Superior temporal gyrus (tissue), 1 donor: Measurements from ENCODE around the gene CHL1.
"Not testable (repeated sequence)": the region's sequence is repeated elsewhere in the genome, so short reads cannot be mapped to it uniquely, and the experiment has no call there.

ENCODE experiments used
- DNase-seq: peaks from one replicate; pipeline ENCODE4 v3.0.0-alpha.2; 2016; ENCODE audit errors: extremely low spot score

CHL1 gene

DNA sequence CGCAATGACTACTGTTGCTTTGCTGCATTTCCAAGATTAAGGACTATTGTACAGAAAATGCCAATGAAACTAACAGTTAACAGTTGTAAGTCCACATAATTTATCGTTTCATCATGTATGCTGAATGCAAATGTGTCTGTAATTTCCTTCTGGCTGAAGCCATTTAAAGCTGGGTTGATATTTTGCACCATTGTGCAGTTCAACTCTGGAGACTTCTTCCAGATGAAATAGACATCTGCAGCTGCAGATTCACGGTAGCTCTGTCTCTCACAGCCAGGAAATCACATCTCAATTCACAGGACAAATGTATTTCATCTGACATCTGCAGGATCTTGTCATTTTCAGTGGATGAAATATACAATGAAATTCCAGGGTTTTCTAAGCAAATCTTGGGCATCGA lies 145.4 kb downstream of the CHL1 start:
- DNase-seq, result no peak

DNA sequence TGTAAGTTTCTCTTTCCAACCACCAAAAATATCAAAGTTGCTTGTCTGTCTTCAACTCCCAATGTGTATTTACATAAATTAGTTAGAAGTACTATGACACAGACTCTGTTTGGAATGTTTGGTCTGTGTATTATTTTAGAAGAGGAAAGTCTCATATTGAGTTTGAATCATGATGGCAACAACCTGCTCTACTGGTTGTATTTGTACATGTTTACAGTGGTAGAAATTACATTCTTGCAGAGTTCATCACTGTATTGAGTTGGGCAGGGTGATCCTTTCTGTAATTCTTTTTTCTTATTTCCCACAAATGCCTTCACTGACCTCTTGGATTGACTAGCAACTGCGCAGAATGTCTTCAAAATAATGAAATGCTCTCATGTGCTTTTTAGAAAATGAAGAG lies 149.6 kb downstream of the CHL1 start:
- DNase-seq, result no peak

DNA sequence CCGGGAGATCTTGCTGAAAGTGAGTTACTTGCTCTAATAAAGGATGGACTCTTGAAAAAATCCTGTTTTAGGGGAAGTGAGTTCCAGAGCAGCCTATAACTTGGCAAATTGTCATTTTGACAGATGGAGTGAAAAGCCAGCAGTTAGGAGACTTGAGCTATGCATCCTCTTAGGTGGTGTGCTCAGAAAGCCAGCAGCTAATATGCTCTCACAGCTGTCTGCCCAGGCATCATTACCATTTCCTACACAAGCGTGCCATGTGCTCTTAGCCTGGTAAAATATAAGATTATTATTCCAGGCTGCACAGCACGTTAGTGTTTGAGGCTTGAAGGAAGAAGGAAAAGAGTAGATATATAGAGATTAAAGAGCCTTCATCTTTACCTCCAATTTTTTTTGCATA lies 151.0 kb downstream of the CHL1 start:
- no peak for DNase-seq

DNA sequence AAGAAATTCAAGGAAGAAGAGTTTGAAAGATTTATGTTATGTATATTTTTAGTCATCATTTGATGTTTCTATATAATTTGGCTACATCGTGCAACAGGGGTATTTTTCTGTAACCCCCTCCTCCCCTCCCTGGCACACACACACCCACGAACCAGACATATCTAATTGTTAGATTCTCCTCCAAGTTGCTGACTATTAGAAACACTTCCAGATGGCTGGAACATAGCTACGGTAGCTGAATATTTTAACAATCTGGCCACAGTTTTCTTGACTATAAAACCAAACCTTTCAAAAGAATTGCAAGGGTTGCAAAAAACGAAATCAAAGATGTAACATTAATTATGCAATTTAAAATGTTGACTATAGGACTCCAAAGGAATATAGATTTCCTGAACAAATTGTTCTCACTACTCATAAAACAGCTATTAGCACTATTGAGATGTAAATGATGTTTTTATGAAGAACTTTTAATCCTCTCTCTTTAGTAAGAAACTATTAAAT lies 154.4 kb downstream of the CHL1 start:
- no peak for DNase-seq

DNA sequence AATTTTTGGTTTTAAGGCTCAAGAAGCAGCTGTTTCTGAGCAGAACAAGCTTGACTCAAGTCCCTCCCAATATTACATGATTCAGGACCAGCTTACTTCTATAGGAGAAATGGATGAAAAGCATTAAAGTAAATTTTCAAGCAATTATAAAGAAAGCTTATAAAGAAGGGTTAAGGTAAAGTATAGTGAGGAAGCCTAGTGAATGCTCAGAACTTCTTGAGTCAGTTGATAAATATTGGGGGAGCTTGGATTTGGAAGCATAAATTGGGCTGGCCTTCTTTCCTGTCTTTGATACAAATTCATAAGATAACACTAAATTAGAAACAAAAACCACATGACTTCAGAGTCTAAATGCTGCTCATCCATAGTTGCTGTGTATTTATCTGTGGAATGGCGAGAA lies 156.0 kb downstream of the CHL1 start:
- DNase-seq, result no peak

DNA sequence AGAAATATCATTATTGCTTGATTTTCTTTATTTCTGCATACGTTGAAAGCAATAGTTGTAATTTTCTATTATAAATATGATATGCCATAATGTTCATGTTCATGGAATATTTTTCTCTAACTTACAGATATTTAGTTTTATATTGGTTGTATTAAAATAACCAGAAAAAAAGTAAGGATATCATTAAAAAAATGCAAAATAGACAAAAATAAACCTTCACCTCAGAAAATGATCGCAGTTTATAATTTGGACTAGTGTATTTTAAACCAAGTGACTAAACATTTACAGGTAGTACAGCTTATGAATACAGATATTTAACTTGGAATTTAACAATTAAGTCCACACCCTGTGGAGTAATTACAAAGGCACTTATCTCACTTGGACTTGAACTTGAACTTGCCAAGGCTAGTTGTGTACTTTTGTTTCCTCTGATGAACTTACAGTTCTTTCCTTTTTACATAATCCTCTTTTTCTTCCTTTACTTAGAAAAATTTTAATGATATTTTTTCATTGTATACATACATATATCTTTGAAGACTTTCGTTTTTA lies 156.7 kb downstream of the CHL1 start:
- DNase-seq, result no peak

DNA sequence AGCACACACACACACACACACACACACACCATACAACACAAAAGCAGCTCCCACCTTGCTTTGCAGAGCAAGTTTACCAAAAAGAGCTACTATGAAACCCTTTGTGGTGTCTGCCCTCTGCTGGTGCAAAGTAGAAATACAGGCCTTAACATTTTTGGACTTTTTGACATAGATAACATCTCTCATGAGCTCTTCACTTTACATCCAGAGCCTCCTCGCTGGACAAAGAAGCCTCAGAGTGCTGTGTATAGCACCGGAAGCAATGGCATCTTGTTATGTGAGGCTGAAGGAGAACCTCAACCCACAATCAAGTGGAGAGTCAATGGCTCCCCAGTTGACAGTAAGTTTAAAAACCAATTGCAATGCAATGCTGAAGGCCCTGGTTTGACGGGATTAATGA lies 157.9 kb downstream of the CHL1 start:
- DNase-seq, result peak; percentile 89

DNA sequence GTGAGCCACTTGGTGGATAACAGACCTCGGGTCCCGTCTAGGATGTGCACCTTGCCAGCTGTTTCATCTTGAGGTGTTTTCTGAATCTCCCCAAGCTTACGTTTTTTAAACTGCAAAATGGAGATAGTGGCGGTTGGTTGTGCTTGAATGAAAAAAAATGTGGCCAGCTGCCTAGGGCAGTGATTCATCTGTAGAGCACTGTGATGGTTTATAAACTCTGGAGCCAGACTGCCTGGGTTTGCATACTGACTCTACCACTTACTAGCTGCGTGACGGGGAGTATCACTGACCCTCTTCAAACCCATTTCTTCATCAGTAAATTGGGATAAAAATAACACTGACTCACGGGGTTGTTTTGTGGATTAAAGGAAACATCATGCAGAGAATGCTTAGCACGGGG lies 159.1 kb downstream of the CHL1 start:
- DNase-seq, result no peak

DNA sequence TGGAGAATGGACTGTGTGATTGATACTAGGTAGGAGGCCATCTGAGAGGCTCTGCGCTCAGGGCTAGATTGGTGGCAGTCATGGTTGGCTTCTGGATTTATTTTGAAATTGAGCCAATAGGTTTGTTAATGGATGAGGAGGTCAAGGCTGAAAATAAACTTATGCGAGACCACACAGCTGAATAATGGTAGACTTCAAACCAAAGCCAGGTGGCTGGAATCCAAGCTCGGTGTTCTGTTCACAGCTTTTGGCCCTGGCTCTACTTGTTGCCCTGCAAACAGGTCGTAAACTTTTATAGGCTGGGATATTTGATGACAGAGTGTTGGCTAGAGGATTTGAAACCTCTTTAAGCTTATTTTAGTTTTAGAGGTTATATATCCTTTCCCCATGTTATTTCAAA lies 160.4 kb downstream of the CHL1 start:
- DNase-seq, result no peak

DNA sequence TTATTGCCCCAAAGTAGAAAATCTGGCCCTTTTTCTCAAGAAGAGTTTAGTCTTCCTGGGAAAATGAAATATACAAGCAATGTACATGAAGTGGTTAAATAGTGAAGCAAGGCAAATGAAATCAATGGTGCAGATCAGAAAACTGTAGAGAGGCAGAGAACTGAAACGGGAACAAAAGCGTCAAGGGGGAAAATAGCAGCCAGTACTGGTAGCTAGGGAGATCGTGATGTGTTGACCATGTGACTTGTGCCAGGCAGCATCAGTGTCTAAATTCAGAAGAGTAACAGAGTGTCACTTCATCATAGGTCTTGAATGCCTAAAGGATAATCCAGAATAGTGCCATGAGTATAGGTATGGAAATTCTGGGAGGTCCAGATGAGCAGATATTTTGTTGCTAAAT lies 163.1 kb downstream of the CHL1 start:
- no peak for DNase-seq

DNA sequence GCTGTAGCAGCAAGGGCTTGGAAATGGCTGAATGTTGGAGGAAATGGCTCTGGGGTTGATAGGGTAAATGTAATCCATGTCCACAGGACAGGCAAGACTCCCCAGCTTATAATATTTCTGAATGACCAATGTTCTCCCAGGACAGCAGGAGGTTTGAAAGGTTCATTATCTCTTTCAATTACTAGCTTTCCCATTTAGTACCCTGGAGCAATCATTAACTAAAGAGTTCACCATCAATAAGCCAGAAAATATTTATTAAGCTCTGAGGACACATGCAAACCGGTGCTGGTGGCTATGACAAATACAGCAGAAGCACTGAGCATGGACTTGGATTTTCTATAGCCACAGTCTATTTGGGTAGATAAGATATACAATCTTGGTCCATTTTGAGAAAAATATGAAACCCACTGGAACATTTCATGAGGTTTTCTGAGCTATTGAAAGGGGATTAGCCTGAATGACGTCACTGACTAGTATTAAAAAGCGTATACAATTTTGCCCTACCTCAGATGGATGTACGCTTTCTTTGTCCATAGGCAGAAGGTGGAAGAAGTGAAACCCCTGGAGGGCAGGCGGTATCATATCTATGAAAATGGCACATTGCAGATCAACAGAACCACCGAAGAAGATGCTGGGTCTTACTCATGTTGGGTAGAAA lies 166.2 kb downstream of the CHL1 start:
- DNase-seq, result no peak

DNA sequence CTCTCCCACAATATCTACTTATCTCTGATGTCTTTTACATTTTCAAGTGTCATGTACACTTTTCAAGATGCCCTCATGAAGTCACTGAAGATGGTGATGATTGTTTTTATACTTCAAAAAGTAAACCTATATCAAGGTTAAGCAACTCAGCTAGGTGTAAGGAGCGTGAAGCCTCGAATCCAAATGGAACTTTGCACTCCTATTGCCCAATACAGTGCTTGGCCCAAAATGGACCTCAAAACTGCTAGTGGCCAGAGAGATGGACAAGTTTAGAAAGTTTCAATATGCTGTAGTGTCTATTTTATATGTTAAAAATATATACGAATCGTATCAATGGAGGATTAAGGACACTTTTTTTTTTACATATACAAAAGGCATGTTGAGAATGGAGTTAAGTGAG lies 167.7 kb downstream of the CHL1 start:
- DNase-seq, result no peak

DNA sequence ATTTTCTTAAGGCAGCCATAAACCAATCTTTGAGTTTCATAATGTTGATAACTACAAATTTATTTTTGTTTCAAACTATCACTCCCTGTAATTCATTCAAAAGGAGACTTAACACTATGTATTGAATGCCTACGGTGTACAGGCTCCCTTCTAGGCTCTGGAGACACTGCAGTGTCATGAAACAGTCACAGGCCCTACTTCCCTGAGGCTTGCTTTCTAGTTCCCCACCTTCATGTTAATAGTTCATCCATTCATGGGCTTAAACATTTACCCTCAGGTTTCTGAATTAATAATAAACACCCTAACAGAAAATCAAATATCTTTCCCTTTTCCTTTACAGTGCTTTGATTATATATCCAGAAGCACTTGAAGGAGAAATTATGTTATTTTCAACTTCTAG lies 168.7 kb downstream of the CHL1 start:
- no peak for DNase-seq

DNA sequence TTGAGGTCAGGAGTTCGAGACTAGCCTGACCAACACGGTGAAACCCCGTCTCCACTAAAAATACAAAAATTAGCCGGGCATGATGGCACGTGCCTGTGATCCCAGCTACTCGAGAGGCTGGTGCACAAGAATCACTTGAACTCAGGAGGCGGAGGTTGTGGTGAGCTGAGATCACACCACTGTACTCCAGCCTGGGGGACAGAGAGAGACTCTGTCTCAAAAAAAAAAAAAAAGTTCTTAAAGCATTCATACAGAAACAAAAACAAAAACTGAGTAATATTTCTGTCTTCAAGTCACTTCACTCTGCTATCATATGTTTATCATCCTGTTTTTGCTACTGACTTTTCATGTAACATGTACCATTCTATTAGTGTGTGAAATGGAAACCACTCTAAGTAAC lies 169.7 kb downstream of the CHL1 start:
- DNase-seq, result not testable (repeated sequence)

DNA sequence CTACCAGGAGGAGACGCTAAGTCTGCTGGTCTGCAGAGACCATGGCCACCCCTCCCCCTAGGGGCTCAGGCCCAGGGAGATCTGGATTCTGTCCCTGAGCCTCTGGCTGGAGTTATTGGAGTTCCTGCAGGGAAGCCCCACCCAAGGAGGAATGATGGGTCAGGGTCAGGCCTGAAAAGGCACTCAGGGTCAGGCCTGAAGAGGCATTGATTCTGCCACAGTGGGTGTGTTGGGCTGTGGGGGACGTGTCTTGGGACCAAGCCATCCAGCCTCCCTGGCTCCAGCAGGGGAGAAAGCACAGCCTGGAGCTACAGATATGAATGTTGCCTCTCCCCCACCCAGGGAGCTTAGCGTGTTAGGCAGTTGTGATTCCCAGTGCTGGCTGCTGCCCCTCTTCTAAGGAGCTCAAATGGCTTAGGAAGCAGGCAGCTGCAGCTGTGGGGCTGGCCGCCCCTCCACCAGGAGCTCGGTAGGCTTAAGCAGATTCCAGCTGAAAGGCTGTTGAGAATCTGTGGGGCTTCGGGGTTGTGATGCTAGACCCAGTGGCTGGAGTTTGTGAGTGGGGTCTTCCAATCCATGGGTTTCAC lies 176.7 kb downstream of the CHL1 start:
- no peak for DNase-seq

DNA sequence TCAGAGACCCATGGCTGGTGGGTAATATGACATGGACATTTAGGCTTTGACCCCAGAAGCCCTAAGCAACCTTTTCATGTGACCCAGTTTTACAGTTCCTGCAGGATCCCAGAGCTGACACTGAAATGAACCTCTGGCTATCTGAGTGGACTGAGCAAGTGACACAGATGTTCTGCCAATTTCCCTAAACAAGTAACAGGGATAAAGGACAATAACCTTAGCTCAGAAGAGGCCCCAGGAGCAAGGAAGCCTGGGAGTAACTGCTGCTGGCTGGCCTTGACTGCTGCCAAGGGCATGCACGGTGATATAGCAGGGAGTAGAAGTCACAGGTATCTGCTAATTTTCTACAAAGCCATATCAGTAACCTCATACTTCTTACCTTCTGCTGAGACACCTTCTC lies 177.9 kb downstream of the CHL1 start:
- no peak for DNase-seq

DNA sequence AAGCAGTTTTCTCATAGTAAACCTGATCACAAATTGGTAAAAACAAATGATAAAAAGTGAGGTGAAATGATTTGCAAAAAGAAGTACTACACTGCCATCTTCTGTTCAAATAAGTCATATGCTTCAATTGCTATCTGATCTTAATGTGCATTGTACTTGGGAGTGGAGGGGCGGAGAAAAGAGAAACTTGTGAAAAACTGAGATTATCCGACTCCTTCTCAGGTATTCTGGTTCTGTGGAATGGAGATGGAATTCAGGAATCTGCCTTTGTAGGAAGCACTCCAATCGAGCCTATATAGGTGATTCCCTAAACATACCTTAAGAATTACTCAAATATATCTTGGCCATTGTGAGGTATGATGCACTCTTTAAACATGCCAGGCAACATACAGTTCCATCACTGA lies 180.6 kb downstream of the CHL1 start:
- peak; percentile 65 for DNase-seq

DNA sequence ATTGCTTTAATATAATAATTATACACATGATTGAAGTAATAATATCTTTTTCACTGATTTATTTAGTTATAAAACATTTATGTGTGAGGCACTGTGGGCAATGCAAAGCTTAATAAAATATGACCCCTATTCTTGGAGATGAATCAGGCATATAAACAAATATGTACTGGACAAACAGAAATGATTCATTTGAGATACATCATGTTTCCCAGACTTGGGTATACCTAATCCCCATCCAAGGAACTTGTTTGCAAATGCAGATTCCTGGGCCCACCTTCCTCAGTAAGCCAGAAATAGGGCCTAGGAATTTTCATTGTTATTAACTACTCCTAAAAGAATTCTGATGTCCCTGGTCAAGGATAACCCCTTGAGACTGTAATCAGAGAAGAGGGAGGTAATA lies 184.2 kb downstream of the CHL1 start:
- DNase-seq, result no peak

DNA sequence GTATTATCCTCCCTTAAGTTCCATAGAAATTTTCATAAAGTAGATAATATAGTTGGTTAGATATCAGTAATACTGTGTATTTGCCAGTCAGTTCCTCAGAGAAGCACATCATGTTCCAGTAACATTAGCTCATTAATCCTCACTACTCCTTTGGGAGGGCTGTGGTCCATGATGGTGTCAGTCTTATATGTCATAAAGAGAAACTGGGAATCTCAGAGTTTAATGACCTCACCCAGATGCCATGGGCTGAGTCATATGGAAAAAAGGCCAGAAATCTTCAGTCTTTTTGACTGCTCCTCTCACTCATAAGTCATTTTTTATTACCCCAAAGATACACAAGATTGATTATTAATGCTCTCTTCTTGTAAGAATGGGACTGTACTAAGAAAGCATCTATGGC lies 188.6 kb downstream of the CHL1 start:
- DNase-seq, result no peak

DNA sequence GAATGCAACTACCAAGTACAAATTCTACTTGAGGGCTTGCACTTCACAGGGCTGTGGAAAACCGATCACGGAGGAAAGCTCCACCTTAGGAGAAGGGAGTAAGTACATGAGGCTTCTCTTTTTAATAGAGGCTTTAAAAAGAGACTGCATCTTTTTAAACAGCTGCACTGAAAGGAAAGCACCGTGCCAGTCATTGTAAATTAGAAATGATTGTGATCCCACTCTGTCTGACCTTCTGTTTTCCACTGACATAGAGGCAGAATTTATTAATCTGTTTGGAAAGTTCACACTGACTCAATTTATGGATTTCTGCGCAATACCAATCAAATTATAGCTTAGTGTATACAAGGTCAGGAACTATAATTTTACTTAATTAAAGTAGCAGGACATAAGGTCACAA lies 198.2 kb downstream of the CHL1 start:
- no peak for DNase-seq

DNA sequence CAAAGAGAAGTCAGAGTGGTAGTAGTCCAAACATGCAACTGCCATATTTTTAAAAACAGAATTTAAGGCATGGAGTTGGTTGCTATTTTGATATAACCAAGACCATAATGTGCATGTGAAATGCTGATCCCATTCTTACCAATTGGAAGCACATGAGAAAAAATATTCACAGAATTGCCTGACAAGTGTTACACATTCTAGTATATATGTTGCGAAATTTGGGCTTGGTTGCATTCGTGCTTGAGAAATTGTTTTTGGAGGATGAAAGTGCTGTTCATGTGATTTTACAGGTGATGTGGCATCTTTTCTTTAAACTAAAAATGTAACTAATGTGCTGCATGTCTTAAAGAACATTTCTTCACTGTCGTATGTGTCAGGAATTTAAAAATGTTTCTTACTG lies 199.7 kb downstream of the CHL1 start:
- no peak for DNase-seq

DNA sequence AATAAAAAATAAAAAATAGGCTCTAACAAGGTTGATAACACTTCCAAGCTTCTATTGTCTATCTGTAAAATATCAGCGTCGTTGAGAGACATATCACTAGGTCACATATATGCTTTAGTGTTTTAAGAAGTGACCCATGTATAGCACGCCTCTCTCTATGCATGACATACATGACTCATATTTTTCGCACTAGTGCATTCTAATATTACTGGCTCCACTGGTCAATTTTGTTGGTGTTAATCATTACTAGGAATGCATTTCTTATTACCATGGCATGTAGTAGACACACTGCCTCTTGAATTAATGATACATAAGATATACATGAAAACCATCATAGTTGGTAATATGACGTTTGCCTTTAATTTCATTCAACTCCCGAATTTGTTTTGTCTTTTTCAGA lies 203.1 kb downstream of the CHL1 start:
- no peak for DNase-seq

DNA sequence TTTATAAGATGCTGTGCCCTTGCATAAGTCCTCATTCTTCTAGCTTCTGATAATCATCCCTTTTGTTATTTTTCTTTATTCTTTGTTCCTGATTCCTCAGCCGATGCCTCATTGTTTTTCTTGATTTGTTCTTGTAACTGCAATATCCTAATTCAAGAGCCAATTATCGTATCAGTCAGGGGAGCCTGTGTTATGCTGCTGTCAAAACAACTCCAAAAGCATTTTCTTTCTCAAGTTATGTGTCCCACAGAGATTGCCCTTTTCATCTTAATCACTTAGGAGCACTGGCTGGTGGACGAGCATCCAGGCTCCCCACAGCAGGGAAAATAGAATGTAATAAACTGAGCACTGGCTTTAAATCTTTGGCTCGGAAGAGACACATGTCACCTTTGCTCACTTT lies 207.3 kb downstream of the CHL1 start:
- no peak for DNase-seq

DNA sequence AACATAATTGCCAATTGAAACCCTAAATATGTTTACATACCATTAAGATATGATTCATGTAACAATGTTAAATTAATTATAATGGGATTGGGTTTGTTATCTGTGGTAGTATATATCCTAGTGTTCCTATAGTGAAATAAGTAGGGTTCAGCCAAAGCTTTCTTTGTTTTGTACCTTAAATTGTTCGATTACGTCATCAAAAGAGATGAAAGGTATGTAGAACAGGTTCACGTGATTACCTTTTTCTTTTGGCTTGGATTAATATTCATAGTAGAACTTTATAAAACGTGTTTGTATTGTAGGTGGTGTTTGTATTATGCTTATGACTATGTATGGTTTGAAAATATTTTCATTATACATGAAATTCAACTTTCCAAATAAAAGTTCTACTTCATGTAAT lies 212.4 kb downstream of the CHL1 start:
- DNase-seq, result no peak
